Renal cortex interstitium (tissue), 11 donors: Measurements from ENCODE around the gene PRSS12. TPM values are rescaled to one million over a fixed set of nuclear protein-coding genes. Genes with fewer than 3 reads are reported as not detected.
"Not testable (repeated sequence)": the region's sequence is repeated elsewhere in the genome, so short reads cannot be mapped to it uniquely, and the experiment has no call there.

Experiments used
- DNase-seq, 11 donors: peaks; one replicate each; pipeline ENCODE4 v3.0.0-alpha.2; 2013; ENCODE audit warnings: low read depth in 9 of 11, low spot score in 4 of 11; ENCODE audit errors: extremely low read depth in 1 of 11
- polyA plus RNA-seq, 3 donors: library from polyadenylated mRNA; unstranded; fragments of 120-200 nt; gene quantifications; one replicate each; pipeline ENCODE4 v1.2.1, GENCODE V29; 2013; ENCODE audit not compliant: insufficient read length in 3 of 3

PRSS12 gene
- polyA plus RNA-seq, 3 donors: 8.8 to 11.2 (median 9.1) TPM

DNA sequence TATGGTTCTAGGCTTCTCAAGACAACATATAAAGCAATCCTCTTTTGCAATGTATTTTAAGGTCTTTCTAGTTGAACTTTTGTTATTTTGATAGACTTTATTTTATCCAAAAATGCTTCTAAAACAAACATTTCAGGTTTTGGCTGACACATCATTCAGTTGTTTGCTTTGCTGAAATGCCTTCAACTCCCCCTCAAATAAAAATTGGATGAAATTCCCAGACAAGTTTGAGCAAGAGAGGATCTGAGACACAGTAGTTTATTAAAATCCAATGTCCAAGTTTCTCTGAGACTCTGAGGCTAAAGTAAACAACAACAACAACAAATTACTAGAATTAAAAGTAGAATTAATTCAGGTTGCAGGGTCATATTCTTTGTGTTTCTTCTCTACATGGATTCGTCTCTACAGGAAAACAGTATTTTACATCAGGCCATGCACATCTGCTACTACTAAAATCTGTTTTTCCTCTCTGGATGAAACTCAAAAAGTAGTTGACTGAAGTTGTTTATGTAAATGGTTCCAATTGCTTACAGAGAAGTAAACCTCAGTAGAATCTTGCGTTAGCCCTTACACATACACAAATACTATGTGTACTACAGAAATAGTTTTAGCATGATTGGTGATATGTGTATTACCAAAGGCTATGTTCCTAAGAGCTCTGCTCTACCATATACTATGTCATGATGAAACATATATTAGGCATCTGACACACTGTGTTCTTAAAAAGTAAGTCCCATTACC lies 64.9 kb downstream of the PRSS12 start:
- no peak for DNase-seq

- DNase-seq: no peak
These were observed 66.1 kb downstream of the PRSS12 start for GRCh38 chr4:118286685-118287084.

DNA sequence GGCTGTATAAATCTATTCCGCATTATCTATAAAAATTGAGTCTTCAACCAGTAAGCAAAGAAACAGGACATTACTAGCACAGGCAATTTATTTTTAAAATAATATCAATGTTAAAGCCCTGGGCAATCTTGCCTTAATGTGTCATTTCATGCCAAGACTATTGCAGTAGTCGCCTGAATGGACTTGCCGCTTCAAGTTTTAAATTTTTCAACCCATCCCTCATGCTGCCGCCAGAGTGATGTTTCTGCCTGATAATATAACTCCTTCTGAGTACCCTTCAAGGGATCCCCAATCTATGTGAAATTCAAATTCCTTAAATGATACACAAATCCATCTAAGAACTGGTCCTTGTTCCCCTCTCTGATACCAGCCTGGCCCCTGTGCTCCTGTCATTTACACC lies 66.9 kb downstream of the PRSS12 start:
- no peak for DNase-seq

DNA sequence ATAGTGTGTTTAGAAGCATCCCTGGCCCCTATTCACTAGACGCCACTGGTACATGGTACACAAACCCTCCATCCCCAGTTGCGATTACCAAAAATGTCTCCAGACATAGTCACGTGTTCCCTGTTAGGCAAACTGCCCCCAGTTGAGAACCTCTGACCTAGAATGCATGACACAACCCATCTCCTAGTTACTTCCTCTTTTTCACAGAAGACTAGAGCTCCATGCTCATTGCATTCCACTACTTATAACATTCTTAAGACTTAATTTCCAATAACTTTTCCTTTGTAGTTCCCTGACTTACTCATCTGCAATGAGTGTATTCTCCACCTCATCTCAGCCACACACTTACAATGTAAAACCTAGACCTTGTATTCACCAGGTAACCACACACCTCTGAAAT lies 68.6 kb downstream of the PRSS12 start:
- DNase-seq: no peak

DNA sequence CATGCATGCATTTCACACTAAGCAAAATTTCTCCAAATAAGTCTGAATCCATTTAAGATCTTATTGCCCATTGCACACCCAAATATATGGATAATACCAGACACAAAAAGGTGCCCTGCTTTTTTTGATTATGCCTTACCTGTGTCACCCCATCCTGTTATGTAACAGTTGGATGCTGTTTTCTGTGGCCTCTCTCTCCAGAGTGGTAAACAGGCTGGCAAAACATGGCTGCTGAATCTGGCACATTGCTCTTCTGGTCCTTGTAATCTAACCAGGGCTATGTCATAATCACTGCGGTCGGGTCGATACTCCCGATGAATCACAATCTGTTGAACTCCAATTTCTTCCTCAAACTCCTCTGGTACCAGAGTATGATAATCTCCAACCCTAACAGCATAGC lies 70.1 kb downstream of the PRSS12 start:
- no peak for DNase-seq

- peak in 3 of 11 donors; percentile 21 to 36 (median 28) for DNase-seq
These were observed 71.0 kb downstream of the PRSS12 start for GRCh38 chr4:118281611-118282442.

DNA sequence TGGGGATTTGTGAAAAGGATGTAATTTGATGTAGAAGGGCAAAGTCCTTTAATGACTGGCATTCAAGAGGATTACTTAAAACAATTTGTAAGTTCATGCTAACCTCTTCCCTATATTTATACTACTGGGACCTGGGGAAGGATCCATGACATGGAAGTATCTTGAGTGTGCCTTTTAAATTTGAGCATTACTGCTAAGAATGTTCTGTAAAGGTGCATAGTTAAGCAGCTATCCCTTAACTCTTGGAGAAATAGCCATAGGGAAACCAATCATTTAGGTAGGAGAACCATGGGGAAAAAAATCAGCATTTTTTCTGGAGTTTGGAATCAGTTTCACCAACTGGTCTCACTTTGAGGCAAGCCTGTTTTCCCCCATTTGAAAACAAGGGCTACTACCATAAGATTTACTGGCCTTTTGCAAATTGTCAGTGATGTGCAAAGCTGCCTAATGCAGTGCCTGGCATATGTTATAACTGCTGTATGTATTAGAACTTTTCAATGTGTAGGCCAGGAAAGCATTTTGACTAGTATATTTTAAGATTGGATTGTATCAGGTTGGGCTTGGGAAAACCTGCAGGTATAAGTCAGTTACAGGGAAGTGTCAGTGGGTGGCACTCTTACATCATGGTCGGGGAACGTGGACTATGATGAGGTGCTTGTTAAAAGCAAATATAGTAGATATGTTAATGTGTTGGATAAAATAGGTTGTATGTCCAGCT lies 72.1 kb downstream of the PRSS12 start:
- peak in 8 of 11 donors; percentile 31 to 66 (median 56) for DNase-seq

DNA sequence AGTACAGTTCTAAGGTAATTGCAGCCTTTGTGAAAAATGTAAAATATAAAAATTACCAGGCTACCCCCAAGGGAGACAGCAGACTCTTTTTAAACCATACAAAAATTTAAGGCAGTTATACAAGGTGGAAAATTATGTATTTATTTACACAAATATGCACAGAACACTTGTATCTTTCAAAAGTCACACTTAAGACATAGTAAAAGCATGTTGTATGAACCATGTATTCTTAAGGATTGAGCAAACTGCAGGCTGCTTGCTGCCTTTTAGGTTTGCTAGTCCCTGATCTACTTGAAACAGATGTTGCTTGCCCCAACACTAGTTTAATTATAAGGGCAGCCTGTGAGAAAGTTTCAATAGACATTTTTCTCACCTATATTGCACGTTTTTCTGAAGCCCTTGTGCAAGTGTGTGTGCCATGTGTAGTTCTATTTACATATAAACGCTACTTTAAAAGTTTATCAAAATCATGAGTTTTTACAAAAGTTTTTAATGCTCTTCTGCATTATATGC lies 72.8 kb downstream of the PRSS12 start:
- DNase-seq: no peak

- no peak for DNase-seq
These were observed 73.5 kb downstream of the PRSS12 start for GRCh38 chr4:118279328-118279727.

GRCh38 chr4:118278473-118279274 lies 74.1 kb downstream of the PRSS12 start:
- peak; percentile 83 to 93 (median 87) for DNase-seq

GRCh38 chr4:118277243-118277642 lies 75.6 kb downstream of the PRSS12 start:
- DNase-seq: no peak

DNA sequence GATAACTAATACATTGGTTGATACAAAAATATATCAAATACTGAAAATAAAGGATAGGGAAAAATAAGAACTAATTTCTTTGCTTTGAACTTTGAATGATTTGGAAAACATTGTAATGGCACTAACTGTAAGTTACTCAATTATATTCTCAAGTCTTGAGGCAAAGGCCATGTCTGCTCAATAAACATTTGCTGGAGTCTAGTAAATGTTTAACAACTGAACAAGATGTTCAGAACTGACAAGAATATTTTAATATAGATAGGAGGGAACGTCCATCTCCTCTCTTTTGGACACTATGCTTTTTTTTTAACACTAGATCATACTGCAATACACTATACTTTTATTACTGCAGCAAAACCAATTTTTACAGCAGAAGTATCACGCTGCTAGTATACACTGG lies 76.2 kb downstream of the PRSS12 start:
- DNase-seq: no peak

DNA sequence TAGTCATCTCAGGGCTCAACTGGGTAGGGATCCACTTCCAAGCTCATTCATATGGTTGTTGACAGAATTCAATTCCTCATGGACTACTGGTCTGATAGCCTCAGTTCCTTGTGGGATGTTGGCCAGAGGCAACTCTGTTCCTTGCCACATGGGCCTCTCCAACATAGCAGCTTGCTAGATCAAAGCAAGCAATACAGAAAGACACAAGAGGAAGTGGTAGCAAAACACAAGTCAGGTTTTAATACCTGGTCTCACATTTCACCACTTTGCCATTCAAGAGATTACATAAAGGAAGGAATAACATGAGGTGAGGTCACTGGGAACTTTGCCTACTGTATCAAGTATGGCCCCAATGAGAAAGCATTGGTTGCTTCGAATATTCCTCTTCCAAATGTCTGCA lies 79.2 kb downstream of the PRSS12 start:
- DNase-seq: no peak

GRCh38 chr4:118271788-118272187 lies 81.0 kb downstream of the PRSS12 start:
- no peak for DNase-seq

GRCh38 chr4:118270492-118270891 lies 82.3 kb downstream of the PRSS12 start:
- peak in 5 of 11 donors; percentile 26 to 48 (median 39) for DNase-seq

GRCh38 chr4:118268780-118269179 lies 84.0 kb downstream of the PRSS12 start:
- no peak for DNase-seq

DNA sequence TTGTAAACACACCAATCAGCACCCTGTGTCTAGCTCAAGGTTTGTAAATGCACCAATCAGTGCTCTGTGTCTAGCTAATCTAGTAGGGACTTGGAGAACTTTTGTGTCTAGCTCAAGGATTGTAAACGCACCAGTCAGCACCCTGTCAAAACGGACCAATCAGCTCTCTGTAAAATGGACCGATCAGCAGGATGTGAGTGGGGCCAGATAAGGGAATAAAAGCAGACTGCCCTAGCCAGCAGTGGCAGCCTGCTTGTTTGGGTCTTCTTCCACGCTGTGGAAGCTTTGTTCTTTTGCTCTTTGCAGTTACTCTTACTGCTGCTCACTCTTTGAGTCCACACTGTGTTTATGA lies 86.7 kb downstream of the PRSS12 start:
- not testable (repeated sequence) for DNase-seq

GRCh38 chr4:118265312-118266144 lies 87.3 kb downstream of the PRSS12 start:
- peak in 4 of 11 donors; percentile 15 to 35 (median 24) for DNase-seq
